Smooth muscle cell (in vitro differentiated cells): Measurements from ENCODE around the gene MAN2B2. TPM values are rescaled to one million over a fixed set of nuclear protein-coding genes. Genes with fewer than 3 reads are reported as not detected.

Source experiments
- DNase-seq: peaks from one replicate; lab custom pipeline; 2025; ENCODE audit not compliant: unreplicated experiment; lab: John Stamatoyannopoulos, UW
- H2AFZ ChIP-seq: fragments of 200-600 bp; sonication (generic); 2 replicates; pipeline ENCODE4 v1.6.0; 2016; ENCODE audit warnings: antibody characterized with exemption, low read depth, mild to moderate bottlenecking
- H3F3A ChIP-seq: fragments of 200-600 bp; sonication (generic); 2 replicates; pipeline ENCODE4 v1.6.0; 2017; ENCODE audit warnings: antibody characterized with exemption, low read depth
- H3K27ac ChIP-seq: fragments of 200-600 bp; sonication (generic); 2 replicates; pipeline ENCODE4 v1.5.1; 2016; ENCODE audit warnings: low read depth, mild to moderate bottlenecking
- H3K27me3 ChIP-seq: fragments of 200-600 bp; sonication (generic); 2 replicates; pipeline ENCODE4 v1.6.1; 2016; ENCODE audit warnings: low read depth, mild to moderate bottlenecking
- H3K36me3 ChIP-seq: fragments of 200-600 bp; sonication (generic); 2 replicates; pipeline ENCODE4 v1.5.1; 2016; ENCODE audit warnings: low read depth
- H3K4me1 ChIP-seq: fragments of 200-600 bp; sonication (generic); 2 replicates; pipeline ENCODE4 v1.5.1; 2016; ENCODE audit warnings: low read depth
- H3K4me2 ChIP-seq: fragments of 200-600 bp; sonication (generic); 2 replicates; pipeline ENCODE4 v1.6.0; 2016; ENCODE audit warnings: mild to moderate bottlenecking
- H3K4me3 ChIP-seq: fragments of 200-600 bp; sonication (generic); 2 replicates; pipeline ENCODE4 v1.5.1; 2016; ENCODE audit warnings: mild to moderate bottlenecking
- H3K79me2 ChIP-seq: fragments of 200-600 bp; sonication (generic); 2 replicates; pipeline ENCODE4 v1.6.0; 2016; ENCODE audit warnings: low read depth, mild to moderate bottlenecking
- H3K9ac ChIP-seq: fragments of 200-600 bp; sonication (generic); 2 replicates; pipeline ENCODE4 v1.6.0; 2016; ENCODE audit warnings: low read depth
- H3K9me3 ChIP-seq: fragments of 200-600 bp; sonication (generic); replicated peaks from 2 replicates; pipeline ENCODE4 v1.5.1; 2016; ENCODE audit warnings: low read depth
- H4K20me1 ChIP-seq: fragments of 200-600 bp; sonication (generic); 2 replicates; pipeline ENCODE4 v1.6.0; 2016; ENCODE audit warnings: low read depth
- WGBS: methylation state at CpG from one replicate; pipeline ENCODE4 v1.1.7; 2016; ENCODE audit warnings: low lambda C conversion rate; 5-methylcytosine and 5-hydroxymethylcytosine counted together
- polyA plus RNA-seq: library from polyadenylated mRNA; unstranded; fragments of >200 nt; fragmentation: Nextera tagmentation; extraction: Ambion mirVana; gene quantifications from 2 replicates; pipeline ENCODE4 v1.2.1, GENCODE V29; 2016
- total RNA-seq: library from RNA; depleted of rRNA; stranded (reverse); fragments of >200 nt; gene quantifications from 2 replicates; pipeline ENCODE4 v1.2.3, GENCODE V29; 2014
- TF ChIP-seq, protein P1 (sequence below): fragments of 200-600 bp; sonication (generic); IDR thresholded peaks from 2 replicates; pipeline ENCODE4 v1.5.1; 2017; ENCODE audit warnings: borderline replicate concordance, mild to moderate bottlenecking, antibody characterized with exemption; ENCODE audit not compliant: insufficient read depth, poor library complexity, severe bottlenecking

The MAN2B2 gene
- total and polyA plus RNA-seq, 2 experiments from 2014 or later = 14.5 to 18.3 TPM

GRCh38 chr4:6527259-6527658, 47.7 kb upstream of the MAN2B2 start:
- H3K4me3 ChIP-seq = no peak overlapping the region
- H3F3A ChIP-seq = no peaks in the 10 kb centered on the region
- H3K79me2 ChIP-seq = no peaks in the 10 kb centered on the region
- no peaks in the 10 kb centered on the region for H3K4me1 ChIP-seq
- no peaks in the 10 kb centered on the region for H3K9me3 ChIP-seq
- 94% methylated on average over 8 of the region's 8 CpGs for WGBS
- TF ChIP-seq, protein P1, sequence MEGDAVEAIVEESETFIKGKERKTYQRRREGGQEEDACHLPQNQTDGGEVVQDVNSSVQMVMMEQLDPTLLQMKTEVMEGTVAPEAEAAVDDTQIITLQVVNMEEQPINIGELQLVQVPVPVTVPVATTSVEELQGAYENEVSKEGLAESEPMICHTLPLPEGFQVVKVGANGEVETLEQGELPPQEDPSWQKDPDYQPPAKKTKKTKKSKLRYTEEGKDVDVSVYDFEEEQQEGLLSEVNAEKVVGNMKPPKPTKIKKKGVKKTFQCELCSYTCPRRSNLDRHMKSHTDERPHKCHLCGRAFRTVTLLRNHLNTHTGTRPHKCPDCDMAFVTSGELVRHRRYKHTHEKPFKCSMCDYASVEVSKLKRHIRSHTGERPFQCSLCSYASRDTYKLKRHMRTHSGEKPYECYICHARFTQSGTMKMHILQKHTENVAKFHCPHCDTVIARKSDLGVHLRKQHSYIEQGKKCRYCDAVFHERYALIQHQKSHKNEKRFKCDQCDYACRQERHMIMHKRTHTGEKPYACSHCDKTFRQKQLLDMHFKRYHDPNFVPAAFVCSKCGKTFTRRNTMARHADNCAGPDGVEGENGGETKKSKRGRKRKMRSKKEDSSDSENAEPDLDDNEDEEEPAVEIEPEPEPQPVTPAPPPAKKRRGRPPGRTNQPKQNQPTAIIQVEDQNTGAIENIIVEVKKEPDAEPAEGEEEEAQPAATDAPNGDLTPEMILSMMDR = no peak
- H4K20me1 ChIP-seq = no peaks in the 10 kb centered on the region
- H3K36me3 ChIP-seq = no peaks in the 10 kb centered on the region
- H3K27ac ChIP-seq = no peak overlapping the region
- H3K4me2 ChIP-seq = no peak overlapping the region
- no peaks in the 10 kb centered on the region for H3K27me3 ChIP-seq
- no peak overlapping the region for H3K9ac ChIP-seq
- no peak overlapping the region for H2AFZ ChIP-seq
- no peak for DNase-seq

DNA sequence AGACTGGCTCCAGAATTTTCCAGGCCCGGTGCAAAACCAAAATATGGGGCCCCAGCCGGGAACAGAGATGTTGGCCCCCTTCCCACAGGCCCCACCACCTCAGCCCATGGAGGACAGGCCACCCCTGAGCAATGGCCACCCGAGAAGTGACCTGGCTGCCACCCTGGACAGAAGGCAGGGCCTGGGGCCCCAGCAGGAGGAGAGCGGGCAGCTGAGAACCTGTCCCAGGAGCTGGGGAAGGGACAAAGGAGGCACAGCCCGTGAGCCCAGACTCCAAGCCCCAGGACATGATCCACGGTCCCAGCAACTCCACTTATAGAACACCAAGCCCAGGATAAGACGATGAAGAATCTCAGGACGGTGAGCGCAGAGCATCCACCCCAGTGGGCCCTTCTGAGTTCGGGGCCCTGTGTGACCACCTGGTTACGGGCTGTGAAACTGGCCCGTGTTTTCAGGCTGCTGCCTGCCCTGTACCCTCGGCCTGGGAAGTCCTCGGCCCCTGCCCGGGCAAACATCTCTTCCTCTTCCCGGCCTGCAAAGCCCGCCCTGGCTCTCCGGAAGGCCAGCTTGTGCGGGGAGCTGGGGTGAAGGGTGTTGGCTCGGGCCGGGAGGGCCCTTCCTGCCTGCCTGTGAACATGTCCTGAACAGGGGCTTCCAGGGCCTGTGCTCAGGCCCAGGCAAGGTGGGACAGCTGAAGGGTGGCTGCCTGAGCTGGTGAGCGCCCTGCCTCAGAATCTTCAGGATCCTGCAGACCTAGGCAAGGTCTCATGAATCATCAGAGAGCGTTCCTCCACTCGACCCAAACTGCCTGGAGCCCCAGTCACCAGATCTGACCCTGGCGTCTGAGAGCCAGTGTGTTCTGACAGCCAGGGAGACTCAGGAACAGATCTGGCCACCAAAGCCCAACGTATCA, 47.0 kb upstream of the MAN2B2 start:
- no peaks in the 10 kb centered on the region for H3K4me1 ChIP-seq
- no peaks in the 10 kb centered on the region for H3K79me2 ChIP-seq
- no peak for DNase-seq
- H3K4me2 ChIP-seq = no peak overlapping the region
- no peaks in the 10 kb centered on the region for H3K36me3 ChIP-seq
- H3K27ac ChIP-seq = no peak overlapping the region
- TF ChIP-seq, protein P1 = no peak
- no peaks in the 10 kb centered on the region for H3F3A ChIP-seq
- no peaks in the 10 kb centered on the region for H4K20me1 ChIP-seq
- H3K9ac ChIP-seq = no peak overlapping the region
- no peaks in the 10 kb centered on the region for H3K27me3 ChIP-seq
- H3K4me3 ChIP-seq = no peak overlapping the region
- no peaks in the 10 kb centered on the region for H3K9me3 ChIP-seq
- WGBS = 86% methylated on average over 24 of the region's 26 CpGs
- no peak overlapping the region for H2AFZ ChIP-seq

GRCh38 chr4:6529021-6529420, 46.0 kb upstream of the MAN2B2 start:
- WGBS = 69% methylated on average over 10 of the region's 10 CpGs
- no peak overlapping the region for H3K27ac ChIP-seq
- H3F3A ChIP-seq = no peaks in the 10 kb centered on the region
- no peaks in the 10 kb centered on the region for H3K4me1 ChIP-seq
- no peaks in the 10 kb centered on the region for H3K36me3 ChIP-seq
- no peaks in the 10 kb centered on the region for H3K79me2 ChIP-seq
- no peaks in the 10 kb centered on the region for H4K20me1 ChIP-seq
- no peak overlapping the region for H3K4me2 ChIP-seq
- TF ChIP-seq, protein P1 = no peak
- H3K9me3 ChIP-seq = no peaks in the 10 kb centered on the region
- H3K4me3 ChIP-seq = no peak overlapping the region
- DNase-seq = no peak
- H3K9ac ChIP-seq = no peak overlapping the region
- no peak overlapping the region for H2AFZ ChIP-seq
- no peaks in the 10 kb centered on the region for H3K27me3 ChIP-seq
